GM18861 (cell line): ENCODE results near the gene ASAP2.
"Not testable (repeated sequence)": the region's sequence is repeated elsewhere in the genome, so short reads cannot be mapped to it uniquely, and the experiment has no call there.

Source experiments
- ATAC-seq: cut with Tn5 transposase; IDR thresholded peaks from one replicate; pipeline ENCODE4 v1.9.1; 2021; ENCODE audit not compliant: unreplicated experiment

The ASAP2 gene

DNA sequence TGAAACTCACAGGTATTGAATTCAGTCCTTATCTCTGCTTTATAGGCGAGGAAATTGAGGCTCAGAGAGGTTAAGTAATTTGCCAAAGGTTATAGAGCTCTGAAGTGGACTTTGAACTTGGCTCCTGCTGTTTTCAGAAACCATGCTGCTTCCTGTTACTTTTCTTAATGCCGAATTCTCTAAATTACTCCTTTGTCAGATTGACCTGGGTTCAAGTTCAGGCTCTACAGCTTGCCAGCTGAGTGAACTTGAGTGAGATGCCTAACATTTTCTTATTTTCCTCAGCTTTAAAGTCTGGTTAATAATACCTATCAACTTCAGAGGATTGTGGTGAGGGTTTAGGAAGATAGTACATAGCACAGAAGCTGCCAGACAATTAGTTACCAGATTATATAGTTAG, 3.4 kb downstream of the ASAP2 start:
- ATAC-seq = no peak

DNA sequence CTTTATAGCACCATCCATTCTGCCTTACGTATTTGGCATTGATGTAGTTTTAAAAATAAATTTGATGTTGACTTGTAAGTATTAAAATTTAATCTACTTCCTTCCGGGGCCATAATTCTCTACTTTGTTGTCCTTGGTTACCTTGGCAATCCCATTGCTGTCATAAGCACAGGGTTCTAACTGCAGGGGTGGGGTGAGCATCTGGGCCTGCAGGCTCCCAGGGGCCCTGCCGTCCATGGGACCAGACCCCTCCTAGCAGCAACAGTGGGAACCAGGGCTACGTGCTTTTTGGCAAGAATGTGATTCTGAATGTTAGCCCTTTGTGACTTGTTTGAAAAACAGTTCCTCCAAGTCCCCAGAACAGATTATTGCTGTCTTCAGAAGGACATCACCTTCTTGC, 4.9 kb downstream of the ASAP2 start:
- no peak for ATAC-seq

DNA sequence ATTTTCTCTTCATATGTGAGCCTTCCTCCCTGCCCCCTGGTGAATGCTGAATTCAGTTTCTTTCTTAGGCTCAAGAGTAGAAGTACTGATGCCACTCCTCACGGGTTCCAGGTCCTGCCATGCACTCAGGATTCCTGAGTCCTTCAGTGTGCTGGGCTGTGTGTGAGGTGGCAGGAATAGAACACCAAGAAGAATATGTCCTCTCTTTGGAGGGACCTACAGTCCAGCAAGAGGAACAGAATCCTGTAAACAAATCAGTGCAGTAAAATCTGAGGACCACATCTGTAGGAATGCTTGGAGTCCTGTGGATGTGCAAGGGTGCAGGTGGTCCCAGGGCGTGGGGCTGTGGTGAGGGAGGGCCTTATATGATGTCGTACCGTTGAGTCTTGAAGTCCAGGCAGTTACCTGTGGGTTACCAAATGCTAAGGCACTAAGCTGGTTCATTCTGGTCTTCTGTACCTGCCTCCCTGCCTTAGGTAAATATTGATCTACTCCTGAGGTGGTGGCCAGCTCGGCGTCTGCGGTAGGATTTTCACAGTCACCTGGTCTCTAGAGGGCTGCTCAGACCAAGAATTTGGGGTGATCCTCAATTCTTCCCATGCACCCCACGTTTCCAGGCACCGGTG, 5.5 kb downstream of the ASAP2 start:
- no peak for ATAC-seq

DNA sequence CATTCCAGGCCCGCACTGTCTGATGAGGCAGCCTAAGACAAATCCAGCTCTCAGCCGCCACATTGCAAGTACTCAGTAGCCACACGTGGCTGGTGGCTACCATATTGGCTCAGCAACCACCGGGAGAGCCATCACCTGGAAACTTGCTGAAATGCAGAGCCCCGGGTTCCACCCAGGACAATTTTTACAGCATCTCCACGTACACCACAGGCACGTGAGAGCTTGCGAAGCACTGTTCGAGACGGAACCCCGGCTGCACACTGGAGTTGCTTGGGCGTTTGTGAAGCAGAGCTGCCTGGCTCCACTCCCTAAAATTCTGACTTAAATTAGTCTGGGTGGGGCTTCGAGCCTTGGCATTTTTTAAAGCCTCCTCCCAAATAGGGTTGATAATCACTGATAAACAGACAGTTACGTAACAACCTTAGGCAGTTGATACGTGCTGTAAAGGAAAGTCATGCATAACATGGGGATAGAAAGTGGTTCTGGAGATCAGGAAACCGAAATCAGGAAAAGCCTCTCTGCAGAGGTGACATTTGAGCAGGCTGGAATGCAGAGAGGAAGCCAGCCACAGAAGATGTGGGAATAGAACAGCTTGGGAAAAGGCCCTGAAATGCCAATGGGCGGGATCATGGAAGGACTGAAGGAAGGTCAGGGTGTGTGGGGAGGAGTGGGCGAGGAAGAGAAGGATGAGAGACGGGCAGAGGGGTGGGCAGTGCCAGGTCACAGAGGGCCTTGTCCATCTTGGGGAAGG, 6.2 kb downstream of the ASAP2 start:
- no peak for ATAC-seq

DNA sequence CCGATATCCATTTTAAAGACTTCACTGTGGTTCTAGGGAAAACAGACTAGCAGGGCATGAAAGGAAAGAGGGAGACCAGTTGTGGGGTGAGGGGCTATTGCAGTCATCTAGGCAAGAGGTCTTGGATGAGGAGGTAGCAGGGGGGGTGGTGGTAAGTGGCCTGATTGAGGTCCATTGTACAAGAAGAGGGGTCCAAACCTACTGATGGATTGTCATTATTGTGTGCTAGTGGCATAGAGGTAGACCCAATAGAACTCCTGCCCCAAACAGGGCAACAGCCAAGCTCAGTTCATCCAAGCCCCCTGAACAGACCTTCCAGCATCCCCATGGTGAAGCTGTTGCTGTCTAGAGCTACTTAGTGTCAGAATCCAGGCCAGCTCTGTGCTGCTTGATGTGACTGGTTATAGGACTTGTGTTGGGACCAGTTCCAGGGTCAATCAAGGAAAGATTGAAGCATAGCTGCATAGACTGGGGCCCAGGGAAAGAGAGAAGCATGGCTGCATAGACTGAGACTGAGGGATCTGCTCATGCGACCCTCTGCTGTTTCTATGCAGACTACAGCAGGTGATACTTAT, 7.0 kb downstream of the ASAP2 start:
- ATAC-seq = no peak

DNA sequence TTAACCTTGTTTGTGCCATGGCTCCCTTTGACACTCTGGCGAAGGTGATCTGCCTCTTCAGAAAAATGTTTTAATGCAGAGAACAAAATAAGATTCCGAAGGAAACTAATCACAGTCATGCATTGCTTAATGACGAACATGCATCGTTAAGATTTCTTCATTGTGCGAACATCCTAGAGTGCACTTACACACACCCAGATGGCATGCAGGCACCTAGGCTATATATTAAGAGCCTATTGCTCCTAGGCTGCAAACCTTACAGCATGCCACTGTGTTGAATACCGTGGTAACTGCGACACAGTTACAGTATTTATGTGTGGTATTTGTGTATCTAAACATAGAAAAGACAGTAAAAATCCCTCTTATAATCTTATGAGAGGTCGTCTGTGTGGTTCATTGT, 8.3 kb downstream of the ASAP2 start:
- no peak for ATAC-seq

DNA sequence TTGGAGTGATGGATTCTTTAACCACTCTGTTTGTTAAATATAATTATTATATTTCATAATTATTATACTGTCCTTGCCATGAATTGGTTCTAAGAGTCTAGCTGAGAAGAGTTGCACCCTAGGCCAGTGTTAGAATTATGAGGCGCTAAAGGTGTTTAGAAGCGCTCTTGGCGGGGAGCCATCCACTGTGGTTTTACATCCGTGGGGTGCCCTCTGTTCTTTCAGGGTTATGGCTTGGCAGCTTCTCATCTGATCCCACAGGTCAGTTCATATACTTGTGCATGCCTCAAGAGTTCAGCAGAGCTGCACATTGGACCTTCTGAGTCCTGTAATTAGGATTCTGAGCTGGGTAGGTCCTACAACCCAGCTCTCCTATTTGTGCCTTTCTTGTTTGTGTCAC, 9.1 kb downstream of the ASAP2 start:
- ATAC-seq = no peak

DNA sequence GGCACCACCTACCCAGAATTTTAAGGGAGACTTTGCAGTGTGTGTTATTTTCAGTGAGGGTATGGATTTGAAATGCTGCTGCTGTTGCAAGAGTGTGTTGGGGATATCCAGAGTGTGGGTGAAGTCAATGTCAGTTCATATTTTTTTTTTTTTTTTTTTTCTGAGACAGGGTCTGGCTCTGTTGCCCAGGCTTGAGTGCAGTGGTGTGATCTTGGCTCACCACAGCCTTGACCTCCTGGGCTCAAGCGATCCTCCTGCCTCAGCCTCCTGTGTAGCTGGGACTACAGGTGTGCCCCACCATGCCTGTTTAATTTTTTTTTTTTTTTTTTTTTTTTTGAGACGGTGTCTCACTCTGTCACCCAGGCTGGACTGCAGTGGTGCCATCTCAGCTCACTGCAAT, 9.5 kb downstream of the ASAP2 start:
- ATAC-seq = not testable (repeated sequence)

DNA sequence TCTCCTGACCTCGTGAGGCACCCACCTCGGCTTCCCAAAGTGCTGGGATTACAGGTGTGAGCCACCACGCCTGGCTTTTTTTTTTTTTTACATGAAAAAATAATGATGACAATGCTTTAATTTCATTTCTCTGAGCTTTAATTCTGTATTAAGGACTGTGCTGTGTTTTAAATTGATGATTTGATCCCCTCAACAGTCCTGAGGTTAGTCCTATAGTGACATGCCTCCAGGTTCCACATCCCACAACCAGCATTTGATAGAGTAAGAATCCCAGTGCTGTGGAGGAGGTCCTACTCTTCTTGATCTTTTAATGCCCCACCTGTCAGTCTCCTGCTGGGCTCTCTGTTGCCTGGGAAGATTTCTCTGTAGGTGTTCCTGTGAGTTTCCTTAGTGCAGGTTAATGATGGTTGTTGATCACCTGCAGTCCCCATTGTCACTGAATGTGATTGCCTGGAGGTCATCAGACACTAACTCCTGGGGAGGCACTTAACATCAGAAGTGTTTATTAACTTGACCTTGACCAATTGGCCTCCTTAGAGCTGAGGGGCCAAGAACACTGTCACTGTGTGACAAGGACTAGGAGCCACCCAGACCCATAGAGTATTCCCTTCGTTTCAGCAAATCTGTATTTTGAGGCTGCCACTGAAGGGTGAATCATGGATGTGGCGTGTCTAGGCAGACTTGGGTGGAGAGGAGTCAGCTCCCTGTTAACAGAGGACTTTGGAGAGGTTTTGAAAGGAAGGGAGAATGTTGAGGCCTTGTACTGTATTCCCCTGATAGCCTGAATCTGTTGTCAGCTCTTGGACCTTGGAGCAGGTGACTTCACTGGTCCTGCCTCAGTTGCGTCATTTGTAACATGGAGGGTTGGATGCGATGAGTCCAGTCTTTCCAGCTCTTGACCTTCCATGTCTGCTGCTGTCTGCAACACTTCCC, 11.5 kb downstream of the ASAP2 start:
- ATAC-seq = no peak

DNA sequence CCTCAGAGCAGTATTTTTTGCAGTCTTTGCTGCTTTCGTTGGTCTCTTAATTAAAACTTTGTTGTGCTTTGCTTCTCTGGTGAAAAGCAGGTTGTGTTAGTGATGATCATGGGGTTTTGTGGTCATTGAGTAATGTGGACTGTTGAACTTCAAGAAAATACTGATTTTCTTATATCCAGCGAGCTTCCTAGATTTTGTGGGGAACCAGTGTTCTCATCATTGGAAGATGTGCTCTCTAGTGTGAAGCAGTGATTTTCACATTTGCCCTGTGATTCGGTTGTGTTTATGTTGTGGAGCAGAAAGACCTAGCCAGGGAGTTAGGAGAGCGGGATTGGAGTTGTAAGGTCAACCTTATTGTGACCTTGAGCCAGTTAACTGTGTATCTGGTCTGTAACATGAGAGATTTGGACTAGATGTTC, 12.4 kb downstream of the ASAP2 start:
- ATAC-seq = no peak

DNA sequence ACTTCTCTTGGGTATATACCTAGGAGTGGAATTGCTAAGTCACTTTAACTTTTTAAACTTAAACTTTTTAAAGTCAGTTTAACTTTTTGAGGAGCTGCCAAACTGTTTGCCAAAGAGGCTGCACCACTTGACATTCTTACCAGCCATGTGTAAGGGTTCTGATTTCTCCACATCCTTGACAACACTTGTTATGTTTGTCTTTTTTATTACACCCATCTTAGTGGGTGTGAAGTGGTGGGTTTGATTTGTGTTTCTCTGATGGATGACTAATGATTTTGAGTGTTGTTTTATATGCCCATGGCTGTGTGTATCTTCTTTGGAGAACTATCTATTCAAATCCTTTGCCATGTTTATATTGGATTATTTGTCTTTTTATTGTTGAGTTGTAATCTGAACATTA, 13.6 kb downstream of the ASAP2 start:
- no peak for ATAC-seq

DNA sequence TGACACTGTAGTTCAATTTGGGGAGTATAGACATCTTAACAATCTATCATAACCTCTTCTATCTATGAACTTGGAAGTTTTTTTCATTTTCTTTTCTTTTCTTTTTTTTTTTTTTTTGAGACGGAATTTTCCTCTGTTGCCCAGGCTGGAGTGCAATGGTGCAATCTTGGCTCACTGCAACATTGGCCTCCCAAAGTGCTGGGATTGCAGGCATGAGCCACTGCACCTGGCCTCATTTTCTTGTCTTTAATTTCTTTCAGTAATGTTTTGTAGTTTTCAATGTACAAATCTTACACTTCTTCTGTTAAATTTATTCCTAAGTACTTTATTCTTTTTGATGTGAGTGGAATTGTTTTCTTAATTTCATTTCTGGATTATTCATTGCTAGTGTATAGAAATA, 14.6 kb downstream of the ASAP2 start:
- ATAC-seq = no peak

DNA sequence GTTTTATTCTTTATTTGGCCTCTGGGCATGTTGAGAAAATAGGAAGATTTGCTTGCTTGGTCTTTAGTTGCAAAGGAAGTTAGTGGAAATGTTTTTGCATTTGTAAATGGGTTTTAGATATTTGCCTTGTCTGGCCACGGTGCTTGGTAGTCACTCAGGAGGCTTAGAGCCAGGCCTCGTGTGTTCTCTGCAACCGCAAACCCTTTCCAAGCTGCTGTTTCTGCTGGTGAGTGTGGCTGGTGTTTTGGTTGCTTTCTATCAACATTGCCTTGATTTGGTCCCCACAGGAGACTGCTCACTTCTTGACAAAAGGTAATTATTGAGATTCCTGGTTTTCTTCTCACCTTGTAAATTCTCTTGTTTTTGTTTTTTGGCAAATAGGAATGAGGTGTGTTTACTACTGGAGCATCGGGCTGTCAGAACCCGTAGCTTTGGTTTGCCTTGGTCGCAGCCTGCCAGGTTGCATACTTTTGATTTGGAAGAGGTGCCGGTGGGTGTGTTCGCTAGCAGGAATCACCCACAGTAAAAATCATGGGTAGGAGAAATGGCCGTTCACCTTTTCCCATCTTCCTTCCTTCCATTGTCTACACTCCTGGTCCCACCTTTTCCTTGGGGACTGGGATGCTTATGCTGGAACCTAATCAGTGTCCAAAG, 15.8 kb downstream of the ASAP2 start:
- no peak for ATAC-seq

DNA sequence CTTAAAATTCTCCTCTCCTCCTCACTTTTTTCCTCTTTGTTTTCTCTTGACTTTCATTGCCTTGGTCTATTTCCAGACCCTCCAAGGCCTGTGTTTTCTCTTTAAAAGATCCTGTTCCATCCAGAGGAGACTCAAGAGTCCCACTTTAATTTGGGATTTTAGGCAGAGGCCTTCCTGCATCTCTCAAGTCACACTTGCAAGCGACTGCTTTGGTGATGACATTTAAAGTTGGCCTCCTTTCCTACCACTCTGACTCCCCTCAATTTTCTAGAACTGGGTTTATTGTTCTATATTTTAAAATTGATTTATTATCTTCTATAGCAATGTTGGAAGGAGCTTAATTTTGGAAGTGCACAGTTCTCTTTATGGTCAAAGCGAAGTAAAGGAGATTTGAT, 16.3 kb downstream of the ASAP2 start:
- no peak for ATAC-seq

DNA sequence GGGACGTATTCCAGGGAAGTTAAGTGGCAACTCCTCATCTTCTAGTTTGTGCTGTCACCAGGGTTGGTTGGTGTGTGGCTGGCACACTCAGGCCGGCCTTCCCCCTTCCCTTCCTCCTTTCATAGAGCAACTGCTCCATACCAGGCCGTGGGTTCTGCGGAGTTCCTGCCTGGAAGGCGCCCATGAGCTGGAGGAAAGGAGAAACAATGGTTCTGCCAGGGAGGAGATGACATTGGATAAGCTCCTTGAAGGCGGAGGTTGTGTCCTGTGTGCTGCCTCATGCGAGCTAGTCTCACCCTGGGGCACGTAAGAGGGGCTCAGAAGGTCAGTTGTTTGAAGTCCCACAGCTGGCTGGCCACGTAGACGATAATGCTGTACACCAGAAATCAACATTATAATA, 19.2 kb downstream of the ASAP2 start:
- no peak for ATAC-seq

DNA sequence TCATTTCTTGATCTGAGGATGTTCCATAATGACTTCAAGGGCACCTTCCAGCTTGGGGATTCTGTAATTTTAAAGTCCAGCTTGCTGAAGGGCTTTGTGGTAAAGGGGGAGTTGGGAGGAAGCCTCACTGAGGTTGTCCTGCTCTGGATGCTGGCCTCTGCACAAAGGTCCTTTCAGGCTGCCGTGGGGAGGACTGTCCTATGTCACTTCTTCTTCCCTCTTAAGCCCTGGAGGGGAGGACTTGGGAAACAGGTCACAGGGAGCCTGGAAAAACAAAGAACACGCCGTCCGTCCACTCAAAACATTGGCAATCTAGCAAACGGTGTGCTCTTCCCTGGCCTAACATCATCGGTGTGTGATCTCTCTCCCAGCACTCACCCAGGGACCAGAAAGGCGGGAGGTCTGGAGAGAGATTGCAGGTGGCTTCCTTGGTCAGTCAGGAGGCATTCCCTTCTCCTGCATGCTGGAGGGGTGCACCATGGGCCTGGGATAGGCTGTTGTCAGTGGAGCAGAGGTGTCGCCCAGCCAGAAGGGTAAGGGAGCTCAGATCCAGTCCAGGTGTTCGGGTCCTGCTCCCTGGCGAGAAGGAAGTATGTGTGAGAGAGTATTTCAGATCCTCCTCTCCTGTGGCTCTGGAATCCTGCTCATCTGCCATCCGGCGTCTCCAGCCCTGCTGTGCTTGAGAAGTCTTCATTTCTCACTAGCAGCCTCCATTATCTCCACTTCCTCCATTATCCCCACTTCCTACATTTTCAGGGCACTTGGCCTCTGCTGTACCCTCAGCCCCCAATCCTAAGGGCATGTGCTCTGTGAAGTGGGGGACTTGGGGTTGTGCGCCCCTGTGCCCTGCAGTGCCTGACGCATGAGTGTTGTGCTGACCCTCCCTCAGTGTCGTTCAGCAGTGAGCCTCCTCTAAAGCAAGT, 20.1 kb downstream of the ASAP2 start:
- no peak for ATAC-seq

DNA sequence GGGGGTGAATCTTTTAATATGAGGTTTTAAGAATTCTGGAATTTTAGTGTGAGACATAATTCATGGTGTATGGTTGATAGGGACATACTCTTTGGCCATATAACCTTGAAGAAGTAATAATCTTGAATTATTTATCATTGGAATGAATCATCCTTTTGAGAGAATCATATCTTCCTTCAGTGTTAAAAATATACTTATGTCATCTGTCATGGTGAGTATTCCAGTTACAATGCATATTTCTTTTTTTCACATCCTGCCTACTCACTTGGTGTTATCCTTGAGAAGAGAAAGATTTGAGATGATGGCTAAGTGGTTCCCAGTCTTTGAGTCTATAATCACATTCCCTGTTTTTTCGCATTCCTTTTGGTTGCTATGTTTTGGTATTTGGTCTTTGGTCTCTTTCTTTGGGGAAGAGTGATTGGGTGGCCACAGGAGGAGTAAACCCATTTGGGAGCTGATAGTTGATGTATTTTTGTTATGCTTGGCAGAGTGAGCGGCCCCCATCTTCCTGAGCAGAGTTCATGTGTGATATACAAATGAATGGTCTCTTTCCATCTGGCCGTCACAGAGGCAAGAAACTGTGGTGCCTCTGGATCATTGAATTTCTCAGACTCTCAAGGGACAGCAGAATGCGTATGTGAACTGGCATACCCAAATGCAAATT, 21.6 kb downstream of the ASAP2 start:
- no peak for ATAC-seq

DNA sequence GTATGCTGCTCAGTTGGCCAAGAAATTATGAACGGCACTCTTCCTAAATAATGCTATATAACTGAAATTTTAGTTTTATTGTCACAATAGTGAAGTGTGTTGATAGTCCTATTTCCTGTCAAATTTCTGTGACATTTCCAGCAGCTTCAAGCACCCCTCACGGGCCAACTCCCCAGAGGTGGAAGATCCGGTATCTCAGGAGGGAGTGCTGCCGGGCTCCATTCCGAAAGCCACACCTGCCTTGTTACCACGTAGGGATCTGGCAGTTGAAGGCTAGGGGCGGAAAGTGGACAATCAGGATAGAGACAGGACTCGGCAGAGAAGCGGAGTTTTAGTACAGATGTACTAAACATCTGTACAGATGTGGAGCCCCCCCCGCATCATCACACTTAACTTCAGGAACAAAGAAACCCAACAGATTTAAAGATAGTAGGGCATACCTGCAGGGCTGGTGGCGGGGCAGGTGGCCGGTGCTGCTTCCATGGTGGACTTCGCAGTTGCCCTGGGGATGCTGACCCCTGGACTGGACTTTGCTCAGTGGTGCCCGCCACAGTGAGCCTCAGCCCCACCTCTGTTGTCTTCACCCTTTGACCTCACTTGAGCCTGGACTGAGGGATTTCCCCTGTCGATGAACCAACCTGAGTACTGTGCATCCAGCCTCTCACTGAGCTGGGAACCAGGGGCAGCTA, 22.3 kb downstream of the ASAP2 start:
- no peak for ATAC-seq

DNA sequence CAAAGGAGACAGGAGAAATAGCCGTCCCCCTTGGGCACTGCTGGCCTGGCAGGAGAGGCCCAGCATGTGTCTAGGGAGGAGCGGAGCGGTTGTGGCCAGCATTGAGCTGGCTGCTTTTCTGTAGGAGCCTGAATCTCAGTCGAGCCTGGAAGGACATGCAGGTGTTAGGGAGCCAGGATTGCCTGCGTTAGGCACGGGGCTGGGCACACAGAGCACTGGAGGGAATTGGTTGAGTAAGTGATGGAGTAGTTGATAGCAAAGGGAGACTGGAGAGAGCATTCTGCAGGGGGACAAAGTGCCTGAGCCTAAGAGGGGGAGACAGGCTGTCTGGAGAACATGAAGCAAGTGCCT, 22.8 kb downstream of the ASAP2 start:
- ATAC-seq = no peak
